ENCODE results near the gene RAET1G. TPM values are rescaled to one million over a fixed set of nuclear protein-coding genes. Genes with fewer than 3 reads are reported as not detected.

The RAET1G gene
- total RNA-seq, 4 donors from 2014 or later, result 0.29 to 0.32 TPM; not detected in 2

DNA sequence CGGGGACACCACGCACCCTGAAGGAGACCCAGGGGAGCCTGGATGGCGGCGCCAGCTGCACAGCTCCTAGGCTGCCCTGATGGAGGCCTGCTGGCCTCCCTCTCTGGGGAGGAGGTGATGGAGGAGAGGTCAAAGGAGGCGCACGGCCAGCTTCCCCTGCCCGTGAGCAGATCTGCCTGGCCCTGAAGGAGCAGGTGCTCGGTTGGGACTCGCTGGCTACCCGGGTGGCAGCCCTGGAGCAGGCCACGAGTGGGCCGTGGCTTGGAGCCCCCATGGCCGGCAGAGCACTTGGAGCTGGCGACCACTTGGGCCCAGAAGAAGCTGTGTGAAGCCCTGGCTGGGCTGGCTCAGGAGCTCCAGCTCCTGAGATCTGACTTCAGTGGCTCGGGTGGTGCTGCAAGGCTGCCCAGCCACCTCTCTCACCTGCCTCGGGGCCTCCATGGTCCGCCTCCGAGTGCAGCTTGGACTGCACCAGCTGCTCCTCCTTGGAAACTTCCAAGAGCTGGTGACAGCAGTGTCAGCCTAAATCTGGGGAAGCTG is 17.5 kb downstream of the RAET1G start:
- no CpG with 5 or more reads among the region's 18 CpGs for WGBS
- no peaks in the 10 kb centered on the region for H3K27me3 ChIP-seq
- H3K4me1 ChIP-seq, result no peaks in the 10 kb centered on the region
- TF ChIP-seq, protein P1, sequence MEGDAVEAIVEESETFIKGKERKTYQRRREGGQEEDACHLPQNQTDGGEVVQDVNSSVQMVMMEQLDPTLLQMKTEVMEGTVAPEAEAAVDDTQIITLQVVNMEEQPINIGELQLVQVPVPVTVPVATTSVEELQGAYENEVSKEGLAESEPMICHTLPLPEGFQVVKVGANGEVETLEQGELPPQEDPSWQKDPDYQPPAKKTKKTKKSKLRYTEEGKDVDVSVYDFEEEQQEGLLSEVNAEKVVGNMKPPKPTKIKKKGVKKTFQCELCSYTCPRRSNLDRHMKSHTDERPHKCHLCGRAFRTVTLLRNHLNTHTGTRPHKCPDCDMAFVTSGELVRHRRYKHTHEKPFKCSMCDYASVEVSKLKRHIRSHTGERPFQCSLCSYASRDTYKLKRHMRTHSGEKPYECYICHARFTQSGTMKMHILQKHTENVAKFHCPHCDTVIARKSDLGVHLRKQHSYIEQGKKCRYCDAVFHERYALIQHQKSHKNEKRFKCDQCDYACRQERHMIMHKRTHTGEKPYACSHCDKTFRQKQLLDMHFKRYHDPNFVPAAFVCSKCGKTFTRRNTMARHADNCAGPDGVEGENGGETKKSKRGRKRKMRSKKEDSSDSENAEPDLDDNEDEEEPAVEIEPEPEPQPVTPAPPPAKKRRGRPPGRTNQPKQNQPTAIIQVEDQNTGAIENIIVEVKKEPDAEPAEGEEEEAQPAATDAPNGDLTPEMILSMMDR (IDR thresholded peaks at IDR 0.05), result no peak
- TF ChIP-seq EP300 (IDR thresholded peaks at IDR 0.05), result no peak
- TF ChIP-seq POLR2A (IDR thresholded peaks at IDR 0.05; ENCODE audit: low read depth), result no peak
- TF ChIP-seq POLR2AphosphoS5 (IDR thresholded peaks at IDR 0.05), result no peak
- no peak overlapping the region for H3K27ac ChIP-seq (replicated peaks in 1 of 4)
- H3K9me3 ChIP-seq, result peaks cover 0 to 7% (median 3%) of the 10 kb centered on the region in 4 donors
- intact Hi-C loops (cut with DNase I), result no loop called here
- H3K36me3 ChIP-seq, result no peaks in the 10 kb centered on the region
- DNase-seq (ENCODE audit: extremely low spot score), result no peak
- no peak overlapping the region for H3K4me3 ChIP-seq

DNA sequence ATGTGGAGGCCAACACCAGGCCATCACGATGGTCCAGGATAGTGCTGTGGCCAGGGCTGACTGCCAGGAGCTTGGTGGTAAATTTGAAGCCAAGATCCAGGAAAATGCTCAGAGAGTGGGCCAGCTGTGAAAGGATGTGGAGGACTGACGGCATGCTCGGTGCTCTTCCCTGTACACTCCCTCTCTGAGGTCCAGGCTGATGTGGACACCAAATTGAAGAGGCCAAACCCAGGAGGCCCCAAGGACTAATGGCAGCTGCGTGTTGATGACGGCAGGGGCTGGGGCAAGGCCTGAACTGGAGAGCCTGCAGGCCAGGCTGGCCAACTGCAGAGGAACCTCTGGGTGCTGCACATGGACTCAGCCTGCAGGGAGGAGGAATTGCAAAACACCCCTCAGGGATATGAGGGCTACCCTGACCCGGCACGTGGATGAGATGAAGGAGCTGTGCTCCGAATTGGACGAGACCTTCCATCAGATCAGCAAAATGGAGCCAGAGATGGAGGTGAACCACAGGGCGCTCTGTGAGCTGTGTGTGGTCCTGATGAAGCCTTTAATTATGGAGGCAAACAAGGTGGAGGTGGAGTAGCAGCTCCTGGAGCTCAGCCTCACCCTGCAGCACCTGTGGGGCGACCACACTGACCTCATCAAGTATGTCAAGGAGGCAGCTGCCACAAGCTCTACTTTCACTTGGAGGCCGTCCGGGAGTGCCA is 18.1 kb downstream of the RAET1G start:
- TF ChIP-seq POLR2AphosphoS5 (IDR thresholded peaks at IDR 0.05) (no peak), EP300 (IDR thresholded peaks at IDR 0.05) (no peak), POLR2A (IDR thresholded peaks at IDR 0.05; ENCODE audit: low read depth) (no peak)
- TF ChIP-seq, protein P1 (IDR thresholded peaks at IDR 0.05), result no peak
- intact Hi-C loops (cut with DNase I), result no loop called here
- DNase-seq (ENCODE audit: extremely low spot score), result no peak
- 86% methylated on average over 10 of the region's 13 CpGs for WGBS
- Histone ChIP-seq H3K4me1 (no peaks in the 10 kb centered on the region), H3K9me3 (peaks cover 0 to 7% (median 3%) of the 10 kb centered on the region in 4 donors), H3K27me3 (no peaks in the 10 kb centered on the region), H3K36me3 (no peaks in the 10 kb centered on the region), H3K4me3 (no peak overlapping the region), H3K27ac (replicated peaks in 1 of 4) (no peak overlapping the region)

DNA sequence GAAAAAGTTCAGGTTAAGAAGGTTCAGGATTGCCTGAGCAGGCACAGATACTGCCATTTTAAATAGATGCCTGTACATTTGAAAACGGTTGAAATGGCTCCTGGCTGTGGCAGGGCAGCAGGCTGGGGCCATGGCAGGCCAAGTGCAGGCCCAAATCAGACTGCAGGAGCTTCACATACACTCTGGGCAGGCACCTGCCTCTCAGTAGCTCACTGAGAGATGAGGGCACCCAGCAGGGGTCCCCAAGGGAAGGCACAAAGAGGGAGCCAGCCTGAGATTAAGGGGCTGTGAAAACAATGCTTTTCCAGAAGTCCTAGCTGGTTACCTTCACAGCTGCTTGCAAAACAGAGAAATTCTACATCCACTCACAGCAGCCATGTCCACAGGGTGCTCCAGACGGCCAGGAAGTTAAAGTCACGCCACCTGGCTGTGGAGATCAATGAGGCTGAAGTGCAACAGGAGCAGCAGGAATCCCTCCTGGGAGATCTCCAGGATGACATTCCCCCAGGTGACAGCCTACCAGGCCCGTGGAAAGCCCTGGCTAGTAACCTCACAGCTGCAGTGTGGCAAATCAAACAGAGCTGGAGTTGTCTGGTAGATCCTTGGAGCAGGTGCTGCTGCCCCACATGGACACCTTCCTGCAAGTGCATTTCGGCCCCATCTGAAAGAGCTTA is 18.8 kb downstream of the RAET1G start:
- intact Hi-C loops (cut with DNase I), result no loop called here
- H3K4me1 ChIP-seq, result no peaks in the 10 kb centered on the region
- WGBS, result 79% methylated on average over 5 of the region's 5 CpGs
- H3K36me3 ChIP-seq, result no peaks in the 10 kb centered on the region
- no peak for DNase-seq (ENCODE audit: extremely low spot score)
- H3K9me3 ChIP-seq, result peaks cover 0 to 7% (median 3%) of the 10 kb centered on the region in 4 donors
- no peak for TF ChIP-seq EP300 (IDR thresholded peaks at IDR 0.05)
- no peak for TF ChIP-seq POLR2AphosphoS5 (IDR thresholded peaks at IDR 0.05)
- no peak for TF ChIP-seq POLR2A (IDR thresholded peaks at IDR 0.05; ENCODE audit: low read depth)
- TF ChIP-seq, protein P1 (IDR thresholded peaks at IDR 0.05), result no peak
- H3K27me3 ChIP-seq, result no peaks in the 10 kb centered on the region
- no peak overlapping the region for H3K27ac ChIP-seq (replicated peaks in 1 of 4)
- no peak overlapping the region for H3K4me3 ChIP-seq

DNA sequence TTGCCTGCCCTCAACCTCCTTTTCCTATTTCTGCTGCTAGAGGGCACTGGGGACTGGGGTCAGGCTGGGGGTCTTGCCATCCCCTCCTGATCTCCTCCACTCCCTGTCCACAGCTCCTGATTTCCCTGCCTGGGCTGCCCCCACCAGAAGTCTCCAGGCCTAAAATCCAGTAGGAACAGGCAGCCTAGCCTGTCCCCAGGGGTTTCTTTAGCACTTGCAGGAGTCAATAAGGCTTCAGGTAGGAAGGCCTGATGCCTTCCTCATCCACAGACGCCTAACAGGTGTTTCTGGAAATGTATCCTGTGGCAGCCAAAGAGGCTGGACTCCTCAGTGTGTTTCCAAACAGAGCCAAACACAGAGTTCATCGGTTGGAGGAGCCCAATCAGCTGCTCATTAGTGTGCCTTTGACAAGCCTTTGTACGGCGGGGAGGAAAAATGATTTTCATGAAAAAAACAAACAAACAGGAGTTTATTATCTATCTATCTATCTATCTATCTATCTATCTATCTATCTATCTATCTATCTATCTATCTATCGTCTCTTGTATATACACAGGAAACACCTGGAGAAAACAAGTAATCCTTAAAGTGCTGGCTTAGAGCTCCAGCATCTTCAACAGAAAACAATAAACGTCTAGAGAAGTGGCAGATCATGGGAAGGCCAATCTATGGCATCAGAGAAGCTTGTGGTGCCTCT is 21.3 kb downstream of the RAET1G start:
- H3K27ac ChIP-seq (replicated peaks in 1 of 4), result no peak overlapping the region
- H3K36me3 ChIP-seq, result no peaks in the 10 kb centered on the region
- H3K27me3 ChIP-seq, result no peaks in the 10 kb centered on the region
- no peak overlapping the region for H3K4me3 ChIP-seq
- H3K4me1 ChIP-seq, result peaks cover 11 to 17% (median 14%) of the 10 kb centered on the region in 4 donors
- TF ChIP-seq POLR2AphosphoS5 (IDR thresholded peaks at IDR 0.05) (no peak), EP300 (IDR thresholded peaks at IDR 0.05) (no peak), POLR2A (IDR thresholded peaks at IDR 0.05; ENCODE audit: low read depth) (no peak)
- TF ChIP-seq, protein P1 (IDR thresholded peaks at IDR 0.05), result no peak
- H3K9me3 ChIP-seq, result no peaks in the 10 kb centered on the region
- intact Hi-C loops (cut with DNase I), result no loop called here
- WGBS, result 88% methylated on average over 6 of the region's 6 CpGs
- no peak for DNase-seq (ENCODE audit: extremely low spot score)
